HEK293 (cell line): Measurements from ENCODE around the gene CNPY1.

Source experiments
- ZNF221 ChIP-seq: fragments of 450-650 bp; formaldehyde crosslinking; IDR thresholded peaks from 2 replicates; pipeline ENCODE4 v1.5.1; 2017; ENCODE audit warnings: missing biosample characterization, missing genetic modification characterization, borderline replicate concordance
- ZNF785 ChIP-seq: fragments of 450-650 bp; formaldehyde crosslinking; IDR thresholded peaks from 2 replicates; pipeline ENCODE4 v1.5.1; 2016; ENCODE audit warnings: missing biosample characterization, missing genetic modification characterization
- TF ChIP-seq, protein P1 (sequence below): fragments of 450-650 bp; formaldehyde crosslinking; IDR thresholded peaks from 2 replicates; pipeline ENCODE4 v1.5.1; 2016; ENCODE audit warnings: missing biosample characterization, missing genetic modification characterization

DNA sequence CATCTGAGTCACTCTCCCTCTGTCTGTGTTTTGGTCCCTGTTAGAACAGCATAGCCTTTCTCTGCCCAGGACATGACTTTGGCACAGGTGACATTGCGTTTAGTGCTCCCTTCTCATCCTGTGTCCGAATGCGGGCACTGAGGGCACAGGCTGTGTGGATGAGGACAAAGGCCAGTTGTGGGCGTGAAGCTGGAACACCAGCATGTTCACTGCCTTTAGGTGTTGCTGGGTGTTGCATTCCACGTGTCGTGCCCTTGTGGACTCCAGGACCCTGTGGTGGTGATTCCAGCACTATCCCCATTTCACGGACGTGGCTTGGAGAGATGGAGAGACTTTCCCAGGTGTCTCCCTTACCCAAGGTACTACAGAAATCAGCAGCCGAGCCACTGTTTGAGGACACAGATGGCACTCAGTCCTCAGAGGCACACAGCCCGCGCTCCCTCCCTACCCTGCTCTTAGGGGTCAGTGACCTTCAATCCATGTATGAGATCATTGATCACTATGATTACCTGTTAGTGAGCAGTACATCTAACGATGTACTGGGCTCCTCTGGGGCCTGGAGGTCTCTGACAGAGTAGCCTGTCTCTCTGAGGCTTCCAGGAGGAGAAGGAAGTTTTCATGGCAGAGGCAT is 917 bp upstream of the CNPY1 start:
- TF ChIP-seq, protein P1, sequence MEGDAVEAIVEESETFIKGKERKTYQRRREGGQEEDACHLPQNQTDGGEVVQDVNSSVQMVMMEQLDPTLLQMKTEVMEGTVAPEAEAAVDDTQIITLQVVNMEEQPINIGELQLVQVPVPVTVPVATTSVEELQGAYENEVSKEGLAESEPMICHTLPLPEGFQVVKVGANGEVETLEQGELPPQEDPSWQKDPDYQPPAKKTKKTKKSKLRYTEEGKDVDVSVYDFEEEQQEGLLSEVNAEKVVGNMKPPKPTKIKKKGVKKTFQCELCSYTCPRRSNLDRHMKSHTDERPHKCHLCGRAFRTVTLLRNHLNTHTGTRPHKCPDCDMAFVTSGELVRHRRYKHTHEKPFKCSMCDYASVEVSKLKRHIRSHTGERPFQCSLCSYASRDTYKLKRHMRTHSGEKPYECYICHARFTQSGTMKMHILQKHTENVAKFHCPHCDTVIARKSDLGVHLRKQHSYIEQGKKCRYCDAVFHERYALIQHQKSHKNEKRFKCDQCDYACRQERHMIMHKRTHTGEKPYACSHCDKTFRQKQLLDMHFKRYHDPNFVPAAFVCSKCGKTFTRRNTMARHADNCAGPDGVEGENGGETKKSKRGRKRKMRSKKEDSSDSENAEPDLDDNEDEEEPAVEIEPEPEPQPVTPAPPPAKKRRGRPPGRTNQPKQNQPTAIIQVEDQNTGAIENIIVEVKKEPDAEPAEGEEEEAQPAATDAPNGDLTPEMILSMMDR (tag by site-specific recombination), result no peak
- TF ChIP-seq ZNF785 (tag by site-specific recombination) (no peak), ZNF221 (tag by site-specific recombination) (no peak)
